H1 (cell line): Measurements from ENCODE around the gene EDDM3A. TPM values are rescaled to one million over a fixed set of nuclear protein-coding genes. Genes with fewer than 3 reads are reported as not detected.

ENCODE experiments used
- CTCF ChIA-PET: fragments of 300-600 bp; sonication (Branson Sonifier 250); formaldehyde crosslinking; loops from one replicate; lab custom pipeline; 2021; ENCODE audit not compliant: partially characterized antibody; lab: Charles Lee
- POLR2A ChIA-PET: fragments of 300-600 bp; sonication (Branson Sonifier 250); formaldehyde crosslinking; loops from one replicate; lab custom pipeline; 2021; ENCODE audit warnings: inconsistent platforms; ENCODE audit not compliant: partially characterized antibody; lab: Charles Lee
- DNase-seq, 2 experiments: peaks; one replicate each; pipeline versions ENCODE4 v3.0.0 to v3.0.0-alpha.2; 2010 to 2022; ENCODE audit warnings: low spot score in 2 of 2, low read depth in 1 of 2, mixed read lengths in 1 of 2
- FAIRE-seq: peaks from 2 replicates; lab custom pipeline; 2011; peaks lifted over from hg19 to GRCh38; lab: Jason Lieb, UNC
- H2AFZ ChIP-seq: 2 replicates; pipeline ENCODE4 v1.8.1; 2012; ENCODE audit warnings: low read length, inconsistent platforms
- H2AK5ac ChIP-seq: 2 replicates; pipeline ENCODE4 v1.6.1; 2013; ENCODE audit warnings: low read depth, low read length
- H2BK120ac ChIP-seq: replicated peaks from 2 replicates; pipeline ENCODE3; 2013; ENCODE audit warnings: low read depth, low read length, inconsistent platforms
- H2BK12ac ChIP-seq: 2 replicates; pipeline ENCODE4 v1.6.1; 2013; ENCODE audit warnings: low read depth, low read length
- H2BK15ac ChIP-seq: 2 replicates; pipeline ENCODE4 v1.6.1; 2013; ENCODE audit warnings: low read length
- H2BK20ac ChIP-seq: 2 replicates; pipeline ENCODE4 v1.6.1; 2013; ENCODE audit warnings: low read length
- H2BK5ac ChIP-seq: 2 replicates; pipeline ENCODE4 v1.6.1; 2013; ENCODE audit warnings: low read depth, low read length
- H3K14ac ChIP-seq: 2 replicates; pipeline ENCODE4 v1.6.1; 2013; ENCODE audit warnings: inconsistent platforms; ENCODE audit not compliant: insufficient read length
- H3K18ac ChIP-seq: 2 replicates; pipeline ENCODE4 v1.6.1; 2013; ENCODE audit warnings: low read length; ENCODE audit errors: extremely low read depth
- H3K23ac ChIP-seq: 2 replicates; pipeline ENCODE4 v1.6.1; 2013; ENCODE audit warnings: inconsistent platforms; ENCODE audit not compliant: insufficient read length
- H3K23me2 ChIP-seq: 2 replicates; pipeline ENCODE4 v1.6.1; 2013; ENCODE audit warnings: low read depth, low read length
- H3K27ac ChIP-seq: 2 replicates; pipeline ENCODE4 v1.6.1; 2011; ENCODE audit warnings: low read depth, low read length, inconsistent platforms
- H3K27me3 ChIP-seq, 4 experiments: replicated peaks in 1 of 4; 1 replicate in 1 of 4; 2 replicates in 3 of 4; pipeline versions ENCODE4 v1.6.1 to v1.8.1; 2011 to 2013; ENCODE audit warnings: low read length in 3 of 4, mild to moderate bottlenecking in 3 of 4, inconsistent platforms in 2 of 4, mixed read lengths in 2 of 4, moderate library complexity in 1 of 4; ENCODE audit not compliant: control insufficient read depth in 3 of 4, insufficient read depth in 3 of 4; ENCODE audit errors: extremely low read depth in 1 of 4
- H3K36me3 ChIP-seq, 4 experiments: 2 replicates each; pipeline versions ENCODE4 v1.6.1 to v1.8.1; 2011 to 2013; ENCODE audit warnings: mild to moderate bottlenecking in 4 of 4, low read length in 3 of 4, moderate library complexity in 2 of 4, control low read depth in 1 of 4, inconsistent platforms in 1 of 4; ENCODE audit not compliant: insufficient read depth in 4 of 4, control insufficient read depth in 2 of 4
- H3K4ac ChIP-seq: replicated peaks from 2 replicates; pipeline ENCODE3; 2013; ENCODE audit warnings: low read length, low read depth, mixed read lengths, inconsistent platforms; ENCODE audit not compliant: insufficient read length
- H3K4me1 ChIP-seq, 4 experiments: replicated peaks in 1 of 4; 1 replicate in 1 of 4; 2 replicates in 3 of 4; pipeline versions ENCODE4 v1.6.1 to v1.8.1; 2011 to 2013; ENCODE audit warnings: low read length in 3 of 4, inconsistent platforms in 2 of 4, mixed read lengths in 1 of 4; ENCODE audit not compliant: insufficient read depth in 4 of 4, control insufficient read depth in 3 of 4
- H3K4me2 ChIP-seq, 2 experiments: 2 replicates each; pipeline versions ENCODE4 v1.6.1 to v1.8.1; 2011 to 2013; ENCODE audit warnings: low read depth in 2 of 2, low read length in 2 of 2, control low read depth in 1 of 2, inconsistent platforms in 1 of 2, mild to moderate bottlenecking in 1 of 2; ENCODE audit not compliant: insufficient read depth in 1 of 2
- H3K4me3 ChIP-seq, 4 experiments: fragments of 200-600, 300-600 bp in 1 of 4; sonication (generic), shearing (Covaris generic), sonication (Bioruptor Twin) in 1 of 4; 2 replicates each; pipeline versions ENCODE4 v1.5.1 to v1.8.1; 2011 to 2016; ENCODE audit warnings: low read length in 4 of 4, low read depth in 3 of 4, control low read depth in 2 of 4, inconsistent platforms in 2 of 4, mild to moderate bottlenecking in 2 of 4, mixed read lengths in 1 of 4, moderate library complexity in 1 of 4; ENCODE audit not compliant: insufficient read depth in 2 of 4; ENCODE audit errors: extremely low read depth in 1 of 4
- H3K56ac ChIP-seq: replicated peaks from 2 replicates; pipeline ENCODE3; 2013; ENCODE audit warnings: low read depth, mild to moderate bottlenecking, mixed read lengths, low read length, inconsistent platforms; ENCODE audit not compliant: insufficient read length
- H3K79me1 ChIP-seq: 2 replicates; pipeline ENCODE4 v1.6.1; 2013; ENCODE audit warnings: low read depth, low read length, control low read depth
- H3K79me2 ChIP-seq, 2 experiments: 2 replicates each; pipeline versions ENCODE4 v1.6.1 to v1.8.1; 2012 to 2013; ENCODE audit warnings: low read length in 2 of 2, mild to moderate bottlenecking in 2 of 2, inconsistent platforms in 1 of 2; ENCODE audit not compliant: insufficient read depth in 2 of 2, control insufficient read depth in 1 of 2
- H3K9ac ChIP-seq, 4 experiments: replicated peaks in 1 of 4; 1 replicate in 1 of 4; 2 replicates in 3 of 4; pipeline versions ENCODE4 v1.6.1 to v1.8.1; 2011 to 2013; ENCODE audit warnings: low read depth in 3 of 4, low read length in 3 of 4, control low read depth in 2 of 4, mild to moderate bottlenecking in 2 of 4, moderate library complexity in 2 of 4, inconsistent platforms in 1 of 4; ENCODE audit errors: extremely low read depth in 1 of 4
- H3K9me3 ChIP-seq, 2 experiments: 2 replicates each; pipeline versions ENCODE4 v1.6.1 to v1.8.1; 2012 to 2013; ENCODE audit warnings: mild to moderate bottlenecking in 2 of 2, moderate library complexity in 2 of 2, control low read depth in 1 of 2, inconsistent platforms in 1 of 2, low read depth in 1 of 2, low read length in 1 of 2, mixed read lengths in 1 of 2; ENCODE audit not compliant: insufficient read depth in 2 of 2
- H4K20me1 ChIP-seq, 2 experiments: replicated peaks in 1 of 2; 2 replicates each; pipeline versions ENCODE3 to v1.8.1; 2011 to 2013; ENCODE audit warnings: inconsistent platforms in 2 of 2, low read length in 2 of 2, mild to moderate bottlenecking in 1 of 2; ENCODE audit not compliant: insufficient read depth in 2 of 2, control insufficient read depth in 1 of 2
- H4K5ac ChIP-seq: 2 replicates; pipeline ENCODE4 v1.6.1; 2013; ENCODE audit warnings: low read length, low read depth, mixed read lengths, inconsistent platforms; ENCODE audit not compliant: insufficient read length
- H4K8ac ChIP-seq: 2 replicates; pipeline ENCODE4 v1.8.0; 2013; ENCODE audit warnings: mild to moderate bottlenecking, moderate library complexity, low read length, inconsistent platforms; ENCODE audit not compliant: insufficient read depth; ENCODE audit errors: extremely low read depth
- H4K91ac ChIP-seq: replicated peaks from 2 replicates; pipeline ENCODE3; 2013; ENCODE audit warnings: low read length, mixed read lengths, inconsistent platforms; ENCODE audit not compliant: insufficient read length
- E2F6 ChIP-seq: IDR thresholded peaks from 2 replicates; pipeline ENCODE4 v1.6.1; 2012; ENCODE audit warnings: inconsistent platforms
- HDAC6 ChIP-seq: IDR thresholded peaks from one replicate; pipeline ENCODE4 v1.7.1; 2012; ENCODE audit warnings: low read depth, mild to moderate bottlenecking, inconsistent platforms, low read length, moderate library complexity
- WGBS, 2 experiments: shearing (Covaris generic) in 1 of 2; methylation state at CpG; one replicate each; pipeline versions ENCODE4 v1.1.6 to v1.1.7; 2013 to 2015; ENCODE audit warnings: low lambda C conversion rate in 2 of 2, mixed read lengths in 2 of 2, inconsistent platforms in 1 of 2, low coverage in 1 of 2, missing lambda C conversion rate in 1 of 2; ENCODE audit not compliant: insufficient replicate concordance in 2 of 2, insufficient coverage in 1 of 2, insufficient read length in 1 of 2; ENCODE audit errors: extremely low coverage in 1 of 2, missing lambda C conversion rate in 1 of 2; 5-methylcytosine and 5-hydroxymethylcytosine counted together
- polyA plus RNA-seq, 7 experiments: library from polyadenylated mRNA; depleted of rRNA in 3 of 7; stranded (reverse) in 5 of 7; unstranded in 2 of 7; fragments of >200 nt in 5 of 7; fragments of 200-250 nt in 2 of 7; gene quantifications; 1 replicate in 5 of 7; 2 replicates in 1 of 7; 4 replicates in 1 of 7; pipeline versions ENCODE4 v1.2.1 to v1.2.3, GENCODE V29; 2011 to 2013; ENCODE audit warnings: missing spikeins in 2 of 7, mixed read lengths in 2 of 7
- total RNA-seq: library from RNA; stranded (reverse); fragmentation: NEBNext Ultra II Directional; extraction: Animal tissue kit (Norgen Biotek cat#: 25700); gene quantifications from 2 replicates; pipeline ENCODE4 v1.2.1, GENCODE V29; 2021

The EDDM3A gene
- total and polyA plus RNA-seq, 2 of the 8 experiments (the other 6 are each of a cell fraction or from before 2014, with no cell fraction given) = 0.09 TPM; not detected in 1

GRCh38 chr14:20714593-20715250 is 31.0 kb upstream of the EDDM3A start:
- no peaks in the 10 kb centered on the region for H3K79me1 ChIP-seq
- no peak overlapping the region for H4K8ac ChIP-seq
- H4K20me1 ChIP-seq = no peaks in the 10 kb centered on the region
- H3K18ac ChIP-seq = no peak overlapping the region
- TF ChIP-seq HDAC6 (no peak), E2F6 (no peak)
- TF ChIP-seq, all 59 proteins: peak for 0
- WGBS, 2 experiments = 87% methylated on average over 4 of the region's 4 CpGs; no CpG with 5 or more reads in 1 of the 2 experiments
- Histone ChIP-seq H3K27ac (no peak overlapping the region), H3K14ac (no peak overlapping the region), H2AFZ (no peak overlapping the region), H2BK20ac (peak overlapping the region; percentile 72; the same call in 1 of the 2 replicates), H3K36me3 (no peaks in the 10 kb centered on the region), H3K4me2 (no peak overlapping the region), H3K27me3 (peaks cover 0 to 1% (median 0%) of the 10 kb centered on the region in 4 experiments; a peak in 1 of 7 replicates), H4K91ac (no peak overlapping the region), H2AK5ac (no peak overlapping the region), H3K4ac (no peak overlapping the region), H3K4me1 (no peaks in the 10 kb centered on the region), H3K9me3 (no peaks in the 10 kb centered on the region), H2BK15ac (no peak overlapping the region; the same call in 1 of the 2 replicates), H3K79me2 (no peaks in the 10 kb centered on the region), H3K56ac (no peak overlapping the region), H4K5ac (no peak overlapping the region), H3K23ac (no peak overlapping the region), H2BK5ac (no peak overlapping the region), H2BK120ac (no peak overlapping the region), H3K4me3 (no peak overlapping the region), H3K23me2 (no peaks in the 10 kb centered on the region), H3K9ac (no peak overlapping the region), H2BK12ac (no peak overlapping the region)
- ChIA-PET CTCF (interaction anchor here (0.7 to 2.3 kb wide), 6 partner anchors 15 to 151 kb away, joined by 3 to 15 read pairs (median 3); no protein-coding TSS in a partner anchor), POLR2A (interaction anchor here (1.7 kb wide), 1 partner anchor 8 kb away, joined by 4 read pairs; no protein-coding TSS in a partner anchor)
- no peak for DNase-seq
- no peak for FAIRE-seq
